ENCODE results near the gene KRT73.

- no peak for TF ChIP-seq CTCF (IDR thresholded peaks at IDR 0.05; ENCODE audit: poor library complexity)
- TF ChIP-seq EZH2 (IDR thresholded peaks at IDR 0.05; ENCODE audit: borderline replicate concordance) = no peak
Observed at GRCh38 chr12:52573306-52573705, 45.1 kb downstream of the KRT73 start.
